Kidney (tissue), 14 donors: ENCODE measurements around the gene TMEM69. TPM values are rescaled to one million over a fixed set of nuclear protein-coding genes. Genes with fewer than 3 reads are reported as not detected.
"Not testable (repeated sequence)": the region's sequence is repeated elsewhere in the genome, so short reads cannot be mapped to it uniquely, and the experiment has no call there.

ENCODE experiments used
- DNase-seq, 5 donors: peaks; one replicate each; pipeline ENCODE4 v3.0.0-alpha.2; 2013 to 2020
- FAIRE-seq: peaks from 2 replicates; lab custom pipeline; 2012; peaks lifted over from hg19 to GRCh38; lab: Jason Lieb, UNC
- H3K27ac ChIP-seq, 2 donors: one replicate each; pipeline ENCODE4 v1.7.0; 2013; ENCODE audit warnings: low read depth in 2 of 2, low read length in 2 of 2, inconsistent platforms in 1 of 2
- H3K27me3 ChIP-seq: one replicate; pipeline ENCODE4 v1.7.1; 2013; ENCODE audit warnings: low read length, inconsistent platforms; ENCODE audit not compliant: control insufficient read depth, insufficient read depth
- H3K36me3 ChIP-seq, 3 donors: one replicate each; pipeline versions ENCODE4 v1.7.0 to v1.7.1; 2013; ENCODE audit warnings: low read length in 3 of 3, control low read depth in 1 of 3, inconsistent platforms in 1 of 3; ENCODE audit not compliant: insufficient read depth in 3 of 3, control insufficient read depth in 2 of 3
- H3K4me1 ChIP-seq, 3 donors: one replicate each; pipeline versions ENCODE4 v1.7.0 to v1.7.1; 2013; ENCODE audit warnings: low read length in 3 of 3, inconsistent platforms in 1 of 3, low read depth in 1 of 3; ENCODE audit not compliant: control insufficient read depth in 2 of 3, insufficient read depth in 2 of 3
- H3K4me3 ChIP-seq, 3 donors: one replicate each; pipeline versions ENCODE4 v1.7.0 to v1.8.1; 2013; ENCODE audit warnings: low read length in 3 of 3, control low read depth in 1 of 3, inconsistent platforms in 1 of 3
- H3K9ac ChIP-seq, 3 donors: one replicate each; pipeline versions ENCODE4 v1.7.0 to v1.7.1; 2013; ENCODE audit warnings: low read length in 3 of 3, control low read depth in 1 of 3, inconsistent platforms in 1 of 3
- H3K9me3 ChIP-seq, 3 donors: one replicate each; pipeline versions ENCODE4 v1.7.0 to v1.7.1; 2013; ENCODE audit warnings: low read length in 3 of 3, control low read depth in 1 of 3, inconsistent platforms in 1 of 3; ENCODE audit not compliant: control insufficient read depth in 2 of 3, insufficient read depth in 1 of 3
- CTCF ChIP-seq: IDR thresholded peaks from 3 replicates; pipeline ENCODE4 v1.5.1; 2012; ENCODE audit warnings: mild to moderate bottlenecking, moderate library complexity, borderline replicate concordance; ENCODE audit not compliant: insufficient read depth; ENCODE audit errors: extremely low read depth
- intact Hi-C: fragments of 100-400 bp; cut with DNase I; formaldehyde crosslinking; loops from one replicate; pipeline ENCODE4 v1.11.1; 2022
- polyA plus RNA-seq: library from polyadenylated mRNA; stranded (reverse); fragments of 350-450 nt; fragmentation: Illumina TruSeq; extraction: RNeasy Lipid Tissue Mini Kit (QIAGEN cat#74804); gene quantifications from one replicate; pipeline ENCODE4 v1.2.3, GENCODE V29; 2014; ENCODE audit warnings: low read depth, low replicate concordance; ENCODE audit not compliant: insufficient read depth
- total RNA-seq: library from RNA; stranded (reverse); fragmentation: NEBNext Ultra II Directional; extraction: Animal tissue kit (Norgen Biotek cat#: 25700); gene quantifications from one replicate; pipeline ENCODE4 v1.2.1, GENCODE V29; 2021
- donor health status: control.
- donor health status: control.
- donor health status: control.
- donor health status: control.
- donor health status: control.
- donor health status: DM: yes; HTN: yes; CAD: no.
- donor health status: Normal renal cell carcinoma (clear cell type).

Gene TMEM69
- total and polyA plus RNA-seq, 2 donors from 2014 or later = 21.7 to 23.1 TPM

GRCh38 chr1:45739137-45739536 is 51.2 kb downstream of the TMEM69 start:
- FAIRE-seq (no peak), DNase-seq (no peak)
- Histone ChIP-seq H3K9ac (no peak overlapping the region), H3K4me1 (no peaks in the 10 kb centered on the region), H3K27ac (no peak overlapping the region), H3K36me3 (peaks cover 0 to 6% (median 3%) of the 10 kb centered on the region in 3 donors), H3K27me3 (no peaks in the 10 kb centered on the region), H3K4me3 (no peak overlapping the region), H3K9me3 (no peaks in the 10 kb centered on the region)
- TF ChIP-seq CTCF = no peak
- intact Hi-C loops = no loop called here

GRCh38 chr1:45739641-45740156 is 51.7 kb downstream of the TMEM69 start:
- H3K27ac ChIP-seq, FAIRE-seq, H3K9me3 ChIP-seq, intact Hi-C loops, DNase-seq, H3K4me3 ChIP-seq, H3K4me1 ChIP-seq, H3K27me3 ChIP-seq, H3K9ac ChIP-seq, H3K36me3 ChIP-seq: not testable (repeated sequence)

Other genes starting within 250 kb of the TMEM69 start
- 2.7 TPM for gene TESK2, start 197.0 kb upstream of the TMEM69 start, total RNA-seq
- gene TESK2, start 197.0 kb upstream of the TMEM69 start, polyA plus RNA-seq = 1.6 TPM
- gene CCDC163, start 188.1 kb upstream of the TMEM69 start, total RNA-seq = 3.4 TPM
- 0.80 TPM for gene CCDC163, start 188.1 kb upstream of the TMEM69 start, polyA plus RNA-seq
- gene MMACHC, start 187.9 kb upstream of the TMEM69 start, total RNA-seq = 6.0 TPM
- 10.2 TPM for gene MMACHC, start 187.9 kb upstream of the TMEM69 start, polyA plus RNA-seq
- gene PRDX1, start 166.3 kb upstream of the TMEM69 start, total RNA-seq = 452 TPM
- 1,042 TPM for gene PRDX1, start 166.3 kb upstream of the TMEM69 start, polyA plus RNA-seq
- gene AKR1A1, start 137.4 kb upstream of the TMEM69 start, total RNA-seq = 147 TPM
- gene AKR1A1, start 137.4 kb upstream of the TMEM69 start, polyA plus RNA-seq = 431 TPM
- 51.6 TPM for gene NASP, start 104.1 kb upstream of the TMEM69 start, total RNA-seq
- gene NASP, start 104.1 kb upstream of the TMEM69 start, polyA plus RNA-seq = 49.5 TPM
- gene CCDC17, start 64.1 kb upstream of the TMEM69 start, total RNA-seq = 3.0 TPM
- 1.0 TPM for gene CCDC17, start 64.1 kb upstream of the TMEM69 start, polyA plus RNA-seq
- 146 TPM for gene GPBP1L1, start 1.6 kb upstream of the TMEM69 start, total RNA-seq
- 59.1 TPM for gene GPBP1L1, start 1.6 kb upstream of the TMEM69 start, polyA plus RNA-seq
- 20.0 TPM for gene IPP, start 62.5 kb downstream of the TMEM69 start, total RNA-seq
- 6.3 TPM for gene IPP, start 62.5 kb downstream of the TMEM69 start, polyA plus RNA-seq
- 17.9 TPM for gene MAST2, start 115.4 kb downstream of the TMEM69 start, total RNA-seq
- 7.6 TPM for gene MAST2, start 115.4 kb downstream of the TMEM69 start, polyA plus RNA-seq